HG02610 (cell line): ENCODE data around the gene SLC25A21.
"Not testable (repeated sequence)": the region's sequence is repeated elsewhere in the genome, so short reads cannot be mapped to it uniquely, and the experiment has no call there.

Experiments used
- ATAC-seq: cut with Tn5 transposase; IDR thresholded peaks from one replicate; pipeline ENCODE4 v1.9.1; 2021; ENCODE audit warnings: mild to moderate bottlenecking, moderate library complexity; ENCODE audit not compliant: unreplicated experiment

Gene SLC25A21

DNA sequence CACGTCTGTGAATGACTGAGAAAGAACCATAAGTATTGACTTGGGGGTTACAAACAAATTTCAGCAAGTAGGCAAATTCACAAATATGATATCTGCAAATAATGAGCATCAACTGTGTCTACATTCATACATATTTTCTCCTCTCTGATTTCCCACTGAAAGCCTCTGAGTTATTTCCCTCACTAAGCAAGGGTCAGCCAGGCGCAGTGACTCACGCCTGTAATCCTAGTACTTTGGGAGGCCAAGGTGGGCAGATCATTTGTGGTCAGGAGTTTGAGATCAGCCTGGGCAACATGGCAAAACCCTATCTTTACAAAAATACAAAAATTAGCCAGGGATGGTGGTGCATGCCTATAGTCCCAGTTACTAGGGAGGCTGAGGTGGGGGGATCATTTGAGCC lies 80.8 kb downstream of the SLC25A21 start:
- ATAC-seq = no peak

DNA sequence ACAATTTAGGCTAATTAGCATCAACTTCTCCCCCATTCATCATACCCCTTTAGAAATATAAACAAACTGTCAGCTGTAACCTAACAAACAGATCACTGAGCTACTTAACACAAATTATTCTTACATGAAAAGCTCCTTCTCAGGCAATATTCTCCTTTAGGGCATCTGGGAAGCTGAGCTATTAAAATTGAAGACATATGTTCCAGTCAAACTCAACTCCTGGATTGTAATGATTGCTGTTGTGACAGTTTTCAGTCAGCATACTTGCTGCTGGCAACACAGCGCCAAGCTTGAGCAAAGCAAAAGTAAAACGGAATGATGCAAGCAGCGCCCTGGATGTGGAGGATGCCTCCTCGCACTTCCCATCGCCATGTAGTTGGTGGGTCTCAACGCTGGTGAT lies 82.4 kb downstream of the SLC25A21 start:
- ATAC-seq = no peak

DNA sequence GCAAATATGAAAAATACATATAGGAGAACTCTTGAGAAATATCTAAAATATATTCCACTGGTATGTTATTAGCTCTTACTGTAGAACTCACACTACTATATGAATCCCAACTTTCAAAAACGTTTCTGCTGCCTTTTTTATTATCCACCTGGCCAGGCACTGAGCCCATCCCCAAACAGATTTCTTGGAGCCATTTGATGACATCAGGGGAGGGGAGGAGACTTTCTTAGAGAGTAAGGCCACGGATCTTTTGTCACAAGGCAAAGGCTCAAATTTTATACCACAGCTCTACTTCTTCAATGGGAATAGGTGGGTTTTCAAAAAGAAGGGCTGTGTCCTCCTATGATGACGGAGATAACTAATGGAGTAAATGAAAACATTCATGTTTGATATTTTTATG lies 83.0 kb downstream of the SLC25A21 start:
- ATAC-seq = no peak

DNA sequence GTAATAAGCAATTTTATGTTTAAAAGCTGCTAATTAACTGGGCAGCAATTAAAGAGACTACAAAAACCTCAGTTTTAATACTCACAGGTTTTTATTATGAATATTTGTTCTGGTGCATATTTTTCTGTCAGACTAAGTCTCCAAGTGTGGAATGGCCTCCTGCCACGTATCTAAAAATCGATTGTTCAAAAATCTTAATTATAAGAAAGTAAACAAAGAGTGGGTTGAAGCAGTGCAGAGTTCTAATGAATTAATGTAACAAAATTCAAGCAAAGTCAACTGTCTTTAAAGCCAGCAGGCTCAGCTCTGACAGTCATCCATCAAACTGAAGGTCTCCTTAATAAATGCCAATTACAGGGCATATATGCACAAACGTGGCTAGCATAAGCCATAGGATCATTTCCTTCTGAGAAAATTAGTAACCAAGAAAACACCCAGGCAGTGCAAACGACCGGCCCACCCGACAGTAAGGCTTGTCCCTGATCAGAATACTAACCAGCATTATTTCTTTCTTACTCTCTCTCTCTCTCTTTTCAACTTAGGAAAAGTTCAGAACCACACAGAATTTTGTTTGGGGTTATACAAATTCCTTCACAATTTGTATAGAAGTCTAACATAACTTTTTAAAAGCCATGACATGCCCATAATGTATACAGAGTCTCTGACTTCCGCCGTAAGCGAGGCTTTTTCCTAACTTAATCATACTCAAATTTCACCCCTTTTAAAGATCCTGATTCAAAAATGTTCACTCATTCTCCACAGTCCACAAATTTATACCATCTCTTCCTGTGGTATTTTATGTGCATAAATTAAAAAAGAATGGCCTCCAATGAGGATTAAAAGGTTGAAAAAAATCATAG lies 83.8 kb downstream of the SLC25A21 start:
- ATAC-seq = no peak

DNA sequence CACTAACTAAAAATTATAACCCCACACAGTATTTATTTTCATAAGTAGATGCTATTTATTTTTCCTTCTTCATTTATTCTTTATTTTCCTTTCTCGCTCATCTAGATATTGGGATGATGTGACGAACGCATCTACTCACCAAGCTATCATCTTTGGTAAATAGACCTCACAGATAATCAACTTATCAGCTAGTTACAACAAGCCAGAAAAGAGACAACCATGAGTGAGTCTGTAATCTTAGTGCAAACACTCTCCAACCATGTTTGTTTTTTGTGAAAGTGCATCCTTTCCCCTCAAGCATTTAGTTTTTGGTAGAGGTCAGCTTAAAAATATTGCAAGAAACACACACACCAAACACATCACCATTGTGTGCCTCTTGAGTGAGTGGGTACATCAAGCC lies 84.9 kb downstream of the SLC25A21 start:
- ATAC-seq = no peak

DNA sequence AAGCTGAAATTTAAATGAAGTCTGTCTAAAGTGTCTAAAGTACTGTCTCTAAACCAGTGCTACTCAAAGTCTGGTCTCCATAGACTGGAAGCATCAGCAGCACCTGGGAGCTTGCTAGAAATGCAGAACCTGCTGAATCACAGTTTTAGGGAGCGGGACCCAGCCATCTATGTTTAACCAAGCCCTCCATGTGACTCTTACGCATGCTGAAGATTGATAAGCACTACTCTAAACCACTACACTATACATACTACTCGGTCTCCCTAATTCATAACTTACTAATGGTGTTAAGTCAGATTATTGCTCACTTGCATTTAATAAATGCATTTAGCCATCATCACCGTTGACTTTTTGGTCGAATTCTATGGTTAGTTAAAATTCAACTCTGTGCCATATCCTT lies 88.8 kb downstream of the SLC25A21 start:
- ATAC-seq = no peak

DNA sequence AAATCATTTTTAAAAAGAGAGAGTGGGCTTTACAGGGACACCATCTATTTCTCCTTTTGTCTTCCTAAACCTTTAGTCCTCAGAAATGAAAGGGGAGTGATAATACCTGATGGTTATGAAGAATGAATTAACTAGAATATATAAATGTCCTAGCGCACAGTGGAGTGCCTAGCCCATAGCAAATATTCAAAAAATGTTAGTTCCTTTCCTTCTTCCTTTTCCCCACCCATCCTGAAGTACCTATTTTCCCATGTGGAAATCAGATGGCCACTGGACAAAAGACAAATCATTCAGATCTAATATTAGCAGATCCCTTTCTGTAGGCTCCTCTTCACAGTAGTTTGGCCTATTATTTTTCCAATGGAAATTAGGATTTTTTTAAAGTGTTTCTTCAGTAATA lies 90.0 kb downstream of the SLC25A21 start:
- no peak for ATAC-seq

DNA sequence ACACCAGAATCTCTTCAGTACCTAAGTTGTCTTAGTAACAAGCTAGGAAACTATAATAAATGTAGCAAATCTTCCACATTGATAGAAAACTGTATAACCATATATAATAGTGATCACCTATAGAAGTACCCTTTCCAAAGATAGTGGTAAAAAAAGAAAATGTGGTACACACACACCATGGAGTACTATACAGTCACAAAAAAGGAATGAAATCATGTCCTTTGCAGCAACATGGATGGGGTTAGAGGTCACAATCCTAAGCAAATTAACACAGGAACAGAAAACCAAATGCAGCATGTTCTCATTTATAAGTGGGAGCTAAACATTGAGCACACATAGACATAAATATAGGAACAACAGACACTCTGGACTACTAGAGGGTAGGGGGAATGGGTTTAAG lies 90.5 kb downstream of the SLC25A21 start:
- ATAC-seq = no peak

DNA sequence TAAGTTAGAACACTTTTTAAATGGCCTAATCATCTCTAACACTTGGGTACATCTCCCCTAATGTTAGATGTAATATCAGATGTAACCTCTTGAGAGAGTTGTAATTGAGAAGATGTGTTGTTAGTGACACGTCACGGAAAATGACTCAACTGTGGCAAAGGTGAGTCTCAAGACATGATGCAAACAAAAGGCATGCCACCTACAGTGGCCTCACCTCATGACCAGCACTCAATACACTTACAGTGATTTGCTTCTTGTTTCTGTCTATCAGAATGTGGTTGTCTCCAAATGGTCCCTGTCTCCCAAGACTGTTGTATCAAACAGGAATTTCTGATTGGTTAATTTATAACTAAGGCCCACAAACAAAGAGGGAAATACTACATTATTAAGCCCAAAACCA lies 91.2 kb downstream of the SLC25A21 start:
- ATAC-seq = no peak

DNA sequence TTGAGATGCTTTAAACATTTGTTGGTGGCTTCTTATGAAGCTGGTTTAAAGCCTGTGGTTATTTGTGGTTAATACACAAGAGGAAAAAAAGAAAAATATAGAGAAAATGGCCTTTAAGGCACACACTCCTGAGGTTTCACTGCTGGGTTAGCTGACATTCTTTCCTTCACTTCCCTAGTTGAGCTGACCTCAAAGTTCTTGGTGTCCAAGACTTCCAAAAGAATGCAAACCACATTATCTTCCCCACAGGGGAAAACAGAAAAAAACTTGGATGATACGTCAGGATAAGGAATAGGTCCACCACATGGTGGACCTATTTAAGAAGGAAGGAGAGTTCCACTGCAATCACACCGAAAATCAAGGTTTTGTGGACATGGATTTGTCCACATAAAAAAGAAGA lies 94.3 kb downstream of the SLC25A21 start:
- ATAC-seq = no peak

DNA sequence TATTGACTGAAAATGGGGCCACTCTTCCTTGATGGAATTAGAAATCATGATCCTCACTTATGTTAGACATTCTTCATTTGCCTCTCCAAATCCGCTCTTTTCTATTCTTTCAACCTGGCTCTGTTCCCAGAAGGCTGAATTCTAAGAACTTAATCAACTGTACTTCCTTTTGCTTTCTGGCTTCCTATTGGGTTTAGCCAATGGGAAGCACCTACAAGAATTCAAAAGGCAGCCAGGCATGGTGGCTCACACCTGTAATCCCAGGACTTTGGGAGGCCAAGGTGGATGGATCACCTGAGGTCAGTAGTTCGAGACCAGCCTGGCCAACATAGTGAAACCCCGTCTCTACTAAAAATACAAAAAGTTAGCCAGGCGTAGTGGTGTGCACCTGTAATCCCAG lies 98.1 kb downstream of the SLC25A21 start:
- not testable (repeated sequence) for ATAC-seq

DNA sequence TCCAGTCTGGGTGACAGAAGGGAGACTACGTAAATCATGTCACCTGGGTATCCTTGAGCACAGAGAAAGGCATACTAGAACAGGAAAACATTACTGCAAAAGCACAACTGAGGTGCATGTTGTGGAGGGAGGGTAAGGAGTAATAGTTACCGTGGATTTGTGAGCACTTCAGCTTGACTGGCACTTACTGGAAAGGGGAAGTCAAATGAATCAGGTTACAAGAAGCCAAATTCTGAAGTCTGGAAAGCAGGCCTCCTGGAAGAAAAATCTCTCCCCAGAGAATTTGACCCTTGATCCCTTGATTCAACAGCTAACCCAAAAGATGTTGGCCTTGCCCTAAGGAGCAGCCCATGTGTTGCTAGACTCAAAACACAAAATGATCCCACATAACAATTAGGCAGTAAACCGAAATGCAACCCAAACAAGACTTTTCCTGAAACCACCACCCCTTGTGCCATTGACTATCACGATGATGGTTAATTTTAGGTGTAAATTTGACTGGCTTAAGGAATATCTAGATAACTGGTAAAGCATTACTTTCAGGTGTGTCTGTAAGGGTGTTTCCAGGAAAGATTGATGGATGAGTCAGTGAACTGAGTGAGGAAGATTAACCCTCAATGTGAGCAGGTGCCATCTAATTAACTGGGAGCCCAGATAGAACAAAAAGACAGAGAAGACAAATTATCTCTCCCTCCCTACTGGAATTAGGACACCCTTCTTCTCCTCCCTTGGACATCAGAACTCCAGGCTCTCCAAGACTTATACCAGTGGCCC lies 108.8 kb downstream of the SLC25A21 start:
- ATAC-seq = no peak

DNA sequence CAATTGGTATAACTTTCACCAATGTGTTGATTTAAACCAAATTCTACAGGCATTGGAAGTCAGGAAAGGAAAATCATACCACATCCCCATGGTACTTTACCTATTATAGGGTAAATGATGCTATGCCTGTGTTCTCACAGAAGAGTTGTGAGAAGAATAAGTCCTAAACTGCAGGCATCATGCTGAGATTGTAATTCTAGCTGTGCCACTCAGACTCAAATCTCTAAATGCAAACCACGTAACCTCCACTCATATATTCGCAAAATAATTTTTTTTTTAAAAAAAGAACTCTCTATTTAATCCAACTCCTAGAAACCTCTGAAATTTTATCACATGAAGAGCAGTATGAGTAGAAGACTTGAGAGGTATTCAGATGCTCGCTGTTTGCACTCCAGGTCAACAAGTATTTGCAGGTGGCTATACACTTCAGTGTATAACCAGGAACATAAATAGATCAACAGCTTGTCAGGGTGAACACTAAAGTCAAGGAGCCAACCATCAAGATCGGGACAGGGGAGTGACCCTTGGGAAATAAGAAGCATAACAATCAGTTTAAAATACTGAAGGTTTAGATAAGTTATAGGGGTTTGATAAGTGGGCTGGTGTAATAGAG lies 110.1 kb downstream of the SLC25A21 start:
- no peak for ATAC-seq

DNA sequence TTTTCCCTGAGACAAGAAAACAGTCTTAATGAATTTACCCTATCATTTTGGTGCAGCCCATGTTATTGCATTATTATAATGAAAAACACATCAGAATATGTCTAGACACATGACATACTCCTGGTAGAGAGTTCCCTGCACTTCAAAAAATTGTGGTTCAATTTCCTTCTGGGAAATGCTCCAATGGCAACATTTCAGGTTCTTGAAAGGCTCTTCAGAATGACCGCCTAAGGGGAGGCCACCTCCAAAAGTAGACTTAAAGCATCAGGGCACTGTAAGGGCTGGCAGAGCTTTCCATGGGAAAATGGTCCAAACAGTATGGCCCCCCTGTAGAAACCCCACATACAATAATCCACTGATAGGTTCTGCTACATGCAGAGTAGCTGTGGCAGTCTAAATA lies 110.7 kb downstream of the SLC25A21 start:
- ATAC-seq = no peak

DNA sequence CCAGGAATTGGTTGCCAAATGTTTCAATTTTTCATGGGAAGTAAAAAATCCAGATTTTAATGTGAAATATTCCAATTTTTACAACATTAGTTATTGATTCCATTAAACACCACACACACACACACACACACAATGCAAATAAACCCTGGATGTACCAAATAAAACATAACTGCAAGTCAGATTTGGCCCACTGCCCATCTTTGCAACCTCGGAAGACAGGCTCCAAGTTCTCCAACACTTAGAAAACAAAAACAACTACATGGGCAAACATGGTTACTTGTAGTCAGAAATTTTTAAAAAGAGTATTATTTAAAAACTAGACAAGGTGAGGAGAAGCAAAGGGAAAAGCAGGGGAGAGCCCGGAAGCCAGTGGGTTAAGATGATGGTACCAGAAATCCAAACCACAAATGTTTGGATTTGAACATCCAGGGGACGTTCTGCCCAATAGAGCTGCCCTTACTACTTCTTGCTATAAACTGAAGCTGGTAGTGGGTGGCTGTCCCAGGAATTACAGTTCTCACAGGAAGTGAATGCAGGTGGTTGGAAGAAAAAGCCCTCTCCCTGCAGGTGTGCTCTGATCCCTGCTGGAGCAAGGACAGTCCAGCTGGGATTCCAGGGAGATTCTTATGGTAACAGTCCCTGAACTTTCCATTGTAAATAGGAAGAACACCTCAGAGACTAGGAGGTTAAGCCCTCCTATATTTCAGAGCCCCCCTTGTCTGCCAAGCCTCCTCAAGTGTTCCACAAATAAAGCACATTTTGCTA lies 111.7 kb downstream of the SLC25A21 start:
- ATAC-seq = no peak

DNA sequence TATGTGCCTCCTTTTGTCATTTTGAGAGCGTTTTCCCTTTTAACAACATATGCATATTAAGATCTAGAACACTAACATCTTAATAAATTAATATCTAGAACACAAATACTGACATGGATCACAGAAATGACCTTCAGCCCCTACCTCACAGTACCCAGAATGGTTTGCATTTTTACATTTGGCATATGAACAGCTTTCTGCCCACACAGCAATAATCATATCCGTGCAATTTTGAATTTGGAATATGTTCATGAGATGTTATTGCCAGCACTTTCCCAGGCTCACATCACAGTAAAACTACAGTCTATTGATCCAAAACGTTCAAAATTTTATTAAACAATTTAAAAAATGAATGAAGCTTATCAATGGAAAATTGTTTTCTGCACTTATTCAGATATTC lies 114.6 kb downstream of the SLC25A21 start:
- no peak for ATAC-seq

DNA sequence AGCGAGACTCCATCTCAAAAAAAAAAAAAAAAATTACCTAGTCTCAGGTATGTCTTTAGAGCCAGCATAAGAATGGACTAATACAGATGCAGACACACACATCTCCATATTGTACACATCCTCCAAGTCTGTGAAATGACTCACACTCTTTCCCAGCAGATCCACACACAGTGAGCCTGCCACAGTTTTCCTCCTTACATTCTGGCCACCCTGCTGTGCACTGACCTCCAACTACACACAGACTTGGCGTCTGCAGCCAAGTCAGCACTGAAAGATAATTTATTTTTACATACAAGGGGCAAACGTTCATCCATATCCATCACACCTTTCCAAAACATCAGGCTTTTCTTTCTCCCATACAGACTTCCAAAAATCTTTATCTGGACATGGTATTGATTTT lies 115.9 kb downstream of the SLC25A21 start:
- no peak for ATAC-seq

DNA sequence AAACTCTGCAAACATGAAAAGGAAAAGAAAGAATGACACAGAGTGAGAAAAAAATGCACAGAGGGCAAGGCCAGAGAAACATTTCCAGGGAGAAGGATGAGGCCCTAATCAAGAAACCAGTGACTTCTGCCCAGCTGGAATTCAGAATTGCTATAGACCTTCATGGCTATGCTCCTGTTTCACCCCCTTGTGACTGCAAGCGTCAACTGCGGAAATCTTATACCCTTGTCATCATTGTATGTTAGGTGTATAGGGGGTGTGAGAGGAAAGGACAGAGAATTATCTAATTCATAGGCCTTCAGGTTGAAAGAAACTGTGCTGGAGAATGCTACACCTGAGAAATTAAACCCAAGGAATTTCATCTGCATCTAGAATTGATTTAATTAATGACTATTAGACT lies 117.5 kb downstream of the SLC25A21 start:
- no peak for ATAC-seq

DNA sequence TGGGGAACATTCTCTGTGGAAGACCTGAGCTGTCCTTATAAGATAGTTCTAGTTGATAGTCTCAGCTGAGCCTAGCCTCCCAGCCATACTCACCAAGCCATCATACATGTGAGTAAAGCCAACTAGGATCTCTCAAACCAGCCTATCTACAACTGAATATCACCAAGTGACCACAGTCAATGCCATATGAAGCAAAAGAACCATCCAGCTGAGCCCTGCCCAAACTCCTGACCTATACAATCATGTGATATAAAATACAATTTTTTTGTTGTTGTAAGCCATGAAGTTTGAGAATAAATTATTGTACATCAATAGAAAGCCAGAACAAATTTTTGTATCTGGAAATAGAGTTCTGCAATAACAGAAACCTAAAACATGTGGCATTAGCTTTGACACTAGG lies 118.3 kb downstream of the SLC25A21 start:
- no peak for ATAC-seq

DNA sequence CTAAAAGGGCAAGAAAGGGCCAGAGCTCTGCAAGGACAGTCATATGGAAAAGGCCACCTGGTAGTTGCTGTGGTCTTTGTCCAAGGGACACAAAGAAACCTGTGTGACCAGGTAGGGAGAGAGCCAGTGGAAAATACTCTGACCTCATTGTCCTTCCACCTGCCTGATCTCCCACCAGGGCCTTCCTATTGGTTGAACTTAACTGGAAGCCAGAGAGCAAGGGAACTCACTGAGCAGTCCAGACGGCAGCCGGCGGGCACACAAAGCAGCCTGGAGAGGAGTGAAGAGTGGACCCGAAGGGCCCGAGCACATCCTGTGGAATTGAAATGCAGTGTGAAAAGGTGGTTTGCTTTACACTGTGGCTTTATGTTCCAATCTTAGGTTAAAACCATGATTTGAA lies 120.7 kb downstream of the SLC25A21 start:
- ATAC-seq = no peak

DNA sequence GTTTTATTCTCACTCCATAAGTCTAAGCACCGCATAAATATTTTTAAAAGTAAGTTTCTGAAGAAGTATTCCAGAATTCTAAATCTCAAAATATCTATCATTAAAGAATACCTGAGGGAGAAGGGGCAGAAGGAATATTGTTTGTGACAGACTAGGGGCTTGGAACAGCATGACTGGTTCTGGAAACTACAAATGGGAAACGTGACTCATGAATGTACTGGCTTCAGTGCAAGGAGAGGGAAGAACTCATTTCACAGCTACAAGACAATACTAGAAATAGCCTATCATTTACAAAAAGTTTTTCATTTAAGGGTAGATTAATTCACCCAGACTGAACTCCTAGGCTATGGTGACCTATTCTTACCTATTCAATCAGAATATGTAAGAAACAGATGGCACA lies 121.3 kb downstream of the SLC25A21 start:
- no peak for ATAC-seq
